ENCODE results near the gene NYAP1. TPM values are rescaled to one million over a fixed set of nuclear protein-coding genes. Genes with fewer than 3 reads are reported as not detected.

The NYAP1 gene
- total and polyA plus RNA-seq, 2 of the 8 experiments (the other 6 are each of a cell fraction or from before 2014, with no cell fraction given): 1.9 to 4.6 TPM

GRCh38 chr7:100484673-100485045, 932 bp downstream of the NYAP1 start:
- CTCF ChIA-PET (ENCODE audit: partially characterized antibody): interaction anchor here (0.8 to 1.4 kb wide), 8 partner anchors 9 to 101 kb away, joined by 3 to 6 read pairs (median 3); no protein-coding TSS in a partner anchor
- 87% methylated on average over 6 of the region's 6 CpGs; no CpG with 5 or more reads in 1 of the 2 experiments for WGBS, 2 experiments (ENCODE audit: extremely low coverage in 1 of 2, insufficient coverage in 1 of 2, insufficient read length in 1 of 2, insufficient replicate concordance in 2 of 2, low coverage in 1 of 2, low lambda C conversion rate in 2 of 2, missing lambda C conversion rate in 1 of 2)

More at GRCh38 chr7:100484673-100485045, 932 bp downstream of the NYAP1 start:
- Histone ChIP-seq H4K8ac (ENCODE audit: extremely low read depth, insufficient read depth, low read length) (no peak overlapping the region), H4K5ac (ENCODE audit: insufficient read length, low read depth, low read length) (no peak overlapping the region), H2BK12ac (ENCODE audit: low read depth, low read length) (no peak overlapping the region; the same call in 1 of the 2 replicates), H3K9ac (replicated peaks in 1 of 4; ENCODE audit: extremely low read depth in 1 of 4, low read depth in 3 of 4, low read length in 3 of 4) (no peak overlapping the region), H2AFZ (ENCODE audit: low read length) (no peak overlapping the region), H2BK120ac (replicated peaks; ENCODE audit: low read depth, low read length) (no peak overlapping the region), H3K79me2 (ENCODE audit: control insufficient read depth in 1 of 2, insufficient read depth in 2 of 2, low read length in 2 of 2) (no peaks in the 10 kb centered on the region; a peak in 1 of 4 replicates), H3K36me3 (ENCODE audit: control insufficient read depth in 2 of 4, insufficient read depth in 4 of 4, low read length in 3 of 4) (peaks cover 0 to 9% (median 0%) of the 10 kb centered on the region in 4 experiments; a peak in 2 of 8 replicates), H3K23me2 (ENCODE audit: low read depth, low read length) (peaks cover 8% of the 10 kb centered on the region; the same call in 1 of the 2 replicates), H2AK5ac (ENCODE audit: low read depth, low read length) (no peak overlapping the region), H3K4me2 (ENCODE audit: insufficient read depth in 1 of 2, low read depth in 2 of 2, low read length in 2 of 2) (peak overlapping the region; percentile 82 to 84), H2BK15ac (ENCODE audit: low read length) (no peak overlapping the region), H3K27ac (ENCODE audit: low read depth, low read length) (no peak overlapping the region), H3K27me3 (replicated peaks in 1 of 4; ENCODE audit: control insufficient read depth in 3 of 4, extremely low read depth in 1 of 4, insufficient read depth in 3 of 4, low read length in 3 of 4) (no peaks in the 10 kb centered on the region), H4K20me1 (replicated peaks in 1 of 2; ENCODE audit: control insufficient read depth in 1 of 2, insufficient read depth in 2 of 2, low read length in 2 of 2) (peaks cover 0 to 3% of the 10 kb centered on the region in 2 experiments), H3K4ac (replicated peaks; ENCODE audit: insufficient read length, low read depth, low read length) (no peak overlapping the region), H3K18ac (ENCODE audit: extremely low read depth, low read length) (no peak overlapping the region; the same call in 1 of the 2 replicates), H3K56ac (replicated peaks; ENCODE audit: insufficient read length, low read depth, low read length) (no peak overlapping the region), H2BK5ac (ENCODE audit: low read depth, low read length) (no peak overlapping the region), H3K4me3 (ENCODE audit: extremely low read depth in 1 of 4, insufficient read depth in 2 of 4, low read depth in 3 of 4, low read length in 4 of 4) (peak overlapping the region; percentile 68 to 80 (median 72); a peak in 7 of 8 replicates), H2BK20ac (ENCODE audit: low read length) (0 out of 2 replicates have a peak overlapping the region, but pooled peaks have one; percentile 6), H3K23ac (ENCODE audit: insufficient read length) (no peak overlapping the region), H3K14ac (ENCODE audit: insufficient read length) (no peak overlapping the region), H4K91ac (replicated peaks; ENCODE audit: insufficient read length, low read length) (peak overlapping the region; percentile 39), H3K79me1 (ENCODE audit: low read depth, low read length) (no peaks in the 10 kb centered on the region), H3K4me1 (replicated peaks in 1 of 4; ENCODE audit: control insufficient read depth in 3 of 4, insufficient read depth in 4 of 4, low read length in 3 of 4) (peaks cover 0 to 15% (median 9%) of the 10 kb centered on the region in 4 experiments; a peak in 6 of 7 replicates), H3K9me3 (ENCODE audit: insufficient read depth in 2 of 2, low read depth in 1 of 2, low read length in 1 of 2) (no peaks in the 10 kb centered on the region)
- POLR2A ChIA-PET (ENCODE audit: partially characterized antibody): interaction anchor here (0.8 kb wide), 1 partner anchor 56 kb away, joined by 4 read pairs; the partner anchor contains the start of gene ZCWPW1
- TF ChIP-seq JUN (IDR thresholded peaks at IDR 0.05; ENCODE audit: low read depth, low read length) (no peak), GTF2F1 (IDR thresholded peaks at IDR 0.05; ENCODE audit: borderline replicate concordance, low read depth, low read length) (no peak), EP300 (IDR thresholded peaks at IDR 0.05; ENCODE audit: borderline replicate concordance in 1 of 2, low read depth in 2 of 2, low read length in 2 of 2) (no peak), TEAD4 (IDR thresholded peaks at IDR 0.05; ENCODE audit: low read depth, low read length) (no peak), MAFK (IDR thresholded peaks at IDR 0.05; ENCODE audit: low read depth, low read length) (no peak)
- TF ChIP-seq, protein P1, sequence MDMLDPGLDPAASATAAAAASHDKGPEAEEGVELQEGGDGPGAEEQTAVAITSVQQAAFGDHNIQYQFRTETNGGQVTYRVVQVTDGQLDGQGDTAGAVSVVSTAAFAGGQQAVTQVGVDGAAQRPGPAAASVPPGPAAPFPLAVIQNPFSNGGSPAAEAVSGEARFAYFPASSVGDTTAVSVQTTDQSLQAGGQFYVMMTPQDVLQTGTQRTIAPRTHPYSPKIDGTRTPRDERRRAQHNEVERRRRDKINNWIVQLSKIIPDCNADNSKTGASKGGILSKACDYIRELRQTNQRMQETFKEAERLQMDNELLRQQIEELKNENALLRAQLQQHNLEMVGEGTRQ (IDR thresholded peaks at IDR 0.05; ENCODE audit: low read length): no peak
- TF ChIP-seq, protein P2, sequence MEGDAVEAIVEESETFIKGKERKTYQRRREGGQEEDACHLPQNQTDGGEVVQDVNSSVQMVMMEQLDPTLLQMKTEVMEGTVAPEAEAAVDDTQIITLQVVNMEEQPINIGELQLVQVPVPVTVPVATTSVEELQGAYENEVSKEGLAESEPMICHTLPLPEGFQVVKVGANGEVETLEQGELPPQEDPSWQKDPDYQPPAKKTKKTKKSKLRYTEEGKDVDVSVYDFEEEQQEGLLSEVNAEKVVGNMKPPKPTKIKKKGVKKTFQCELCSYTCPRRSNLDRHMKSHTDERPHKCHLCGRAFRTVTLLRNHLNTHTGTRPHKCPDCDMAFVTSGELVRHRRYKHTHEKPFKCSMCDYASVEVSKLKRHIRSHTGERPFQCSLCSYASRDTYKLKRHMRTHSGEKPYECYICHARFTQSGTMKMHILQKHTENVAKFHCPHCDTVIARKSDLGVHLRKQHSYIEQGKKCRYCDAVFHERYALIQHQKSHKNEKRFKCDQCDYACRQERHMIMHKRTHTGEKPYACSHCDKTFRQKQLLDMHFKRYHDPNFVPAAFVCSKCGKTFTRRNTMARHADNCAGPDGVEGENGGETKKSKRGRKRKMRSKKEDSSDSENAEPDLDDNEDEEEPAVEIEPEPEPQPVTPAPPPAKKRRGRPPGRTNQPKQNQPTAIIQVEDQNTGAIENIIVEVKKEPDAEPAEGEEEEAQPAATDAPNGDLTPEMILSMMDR (IDR thresholded peaks at IDR 0.05; ENCODE audit: control extremely low read depth in 1 of 3, insufficient read depth in 1 of 3, low read depth in 1 of 3, low read length in 3 of 3): no peak
- FAIRE-seq: no peak
- no peak for DNase-seq (ENCODE audit: low read depth in 1 of 2, low spot score in 2 of 2)

All from H1 (cell line).